ENCODE results near the gene LRRTM4.
"Not testable (repeated sequence)": the region's sequence is repeated elsewhere in the genome, so short reads cannot be mapped to it uniquely, and the experiment has no call there.

Gene LRRTM4

GRCh38 chr2:77054938-77055337 lies 467.2 kb downstream of the LRRTM4 start:
- no peak for DNase-seq

DNA sequence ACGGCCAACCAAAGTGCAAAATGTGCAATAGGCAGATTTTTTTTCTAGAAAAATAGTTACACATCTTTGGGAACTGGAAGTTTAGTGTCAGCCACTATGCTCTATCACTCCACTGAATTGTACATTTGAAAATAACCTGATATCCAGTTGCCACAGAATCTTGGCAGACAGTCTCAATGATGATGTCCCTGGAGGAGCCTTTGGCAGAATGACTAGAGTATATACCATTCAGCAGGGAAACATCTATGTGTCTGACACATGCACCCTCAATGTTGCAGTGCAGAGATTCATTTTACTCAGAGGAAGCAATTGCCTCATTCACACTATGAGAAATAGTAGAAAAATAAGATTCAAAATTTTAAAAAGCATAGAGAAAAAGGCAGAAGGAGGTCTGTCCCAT lies 475.8 kb downstream of the LRRTM4 start:
- no peak for DNase-seq

- DNase-seq = not testable (repeated sequence)
These were observed 476.7 kb downstream of the LRRTM4 start for GRCh38 chr2:77045456-77045855.

DNA sequence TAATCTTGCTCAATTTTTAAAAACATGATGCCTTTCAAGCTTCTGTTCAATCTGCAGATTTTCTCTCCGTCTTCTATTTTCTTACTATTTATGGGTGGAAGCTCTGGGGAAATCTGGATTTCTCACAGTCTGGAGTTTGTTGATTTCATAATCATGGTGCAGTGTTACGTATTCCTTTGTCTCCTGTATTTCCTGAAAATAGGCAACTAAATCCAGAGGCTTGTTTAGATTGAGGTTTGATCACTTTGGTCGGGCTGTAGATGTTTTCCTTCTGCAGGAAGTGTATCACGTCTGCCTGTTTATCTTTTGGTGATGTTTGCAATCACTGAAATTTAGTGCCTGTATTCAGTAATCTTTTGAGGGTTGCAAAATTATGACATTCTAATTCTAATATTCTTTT lies 487.7 kb downstream of the LRRTM4 start:
- no peak for DNase-seq

DNA sequence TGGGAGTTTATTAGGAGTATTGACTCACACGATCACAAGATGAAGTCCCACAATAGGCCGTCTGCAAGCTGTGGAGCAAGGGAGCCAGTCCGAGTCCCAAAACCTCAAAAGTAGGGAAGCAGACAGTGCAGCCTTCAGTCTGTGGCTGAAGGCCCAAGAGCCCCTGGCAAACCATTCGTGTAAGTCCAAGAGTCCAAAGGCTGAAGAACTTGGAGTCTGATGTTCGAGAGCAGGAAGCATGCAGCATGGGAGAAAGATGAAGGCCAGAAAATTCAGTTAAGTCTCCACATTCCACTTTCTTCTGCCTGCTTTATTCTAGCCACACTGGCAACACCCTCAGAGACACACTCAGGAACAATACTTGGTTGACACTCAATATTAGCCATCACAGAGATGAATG lies 492.9 kb downstream of the LRRTM4 start:
- DNase-seq = not testable (repeated sequence)

GRCh38 chr2:77028032-77028600 lies 494.1 kb downstream of the LRRTM4 start:
- no peak for DNase-seq

DNA sequence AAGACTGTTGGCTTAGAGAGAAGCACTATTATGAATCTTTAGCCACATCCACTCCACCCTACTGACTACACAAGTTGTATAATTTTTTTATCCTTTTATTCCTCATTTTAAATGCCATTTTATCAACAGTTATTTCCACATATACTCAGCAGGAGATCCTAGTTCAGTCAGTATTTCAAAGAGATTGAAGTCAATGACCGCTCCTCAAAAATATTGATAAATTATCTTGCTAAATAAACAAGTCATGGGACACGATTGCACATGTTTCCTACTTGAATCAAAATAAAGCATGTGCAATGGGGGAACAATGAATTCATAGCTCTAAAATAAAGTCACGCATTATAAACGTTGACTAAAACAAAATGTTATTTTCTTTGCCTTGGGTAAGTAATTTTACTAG lies 496.5 kb downstream of the LRRTM4 start:
- no peak for DNase-seq

DNA sequence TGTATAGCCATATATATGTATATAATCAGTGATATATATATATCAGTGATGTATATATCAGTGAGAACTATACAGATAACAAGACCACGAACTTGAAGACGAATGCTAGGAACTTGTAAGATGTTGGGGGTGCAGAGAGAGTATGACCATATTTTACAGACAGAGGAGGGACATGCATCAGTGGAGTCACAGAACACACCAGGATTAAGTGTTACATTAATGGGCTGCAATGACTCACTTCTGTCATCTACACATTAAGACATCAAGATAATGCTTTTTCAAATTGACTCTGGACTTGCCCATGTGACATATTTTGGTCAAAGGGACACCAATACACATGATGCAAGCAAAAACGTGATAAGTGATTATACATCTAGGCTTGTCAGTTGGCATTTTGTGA lies 501.0 kb downstream of the LRRTM4 start:
- no peak for DNase-seq

DNA sequence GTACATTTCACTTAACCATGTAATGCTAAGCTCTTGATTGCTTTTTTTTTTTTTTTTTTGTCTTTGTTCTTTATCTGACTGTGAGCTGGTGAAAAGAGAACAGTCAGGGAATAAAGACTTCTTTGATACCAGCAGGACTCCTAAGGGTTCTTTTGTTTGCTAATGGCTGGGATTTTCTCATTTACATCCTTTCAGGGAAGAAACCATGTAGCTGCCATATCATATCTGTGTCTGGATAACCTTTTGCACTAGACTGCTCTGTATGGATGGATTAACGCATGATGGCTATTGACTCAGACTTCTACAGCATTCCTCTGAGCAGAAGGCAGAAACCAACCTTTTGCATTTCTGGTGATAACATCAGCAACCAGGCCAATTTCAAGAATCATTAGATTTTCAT lies 504.0 kb downstream of the LRRTM4 start:
- DNase-seq = no peak

DNA sequence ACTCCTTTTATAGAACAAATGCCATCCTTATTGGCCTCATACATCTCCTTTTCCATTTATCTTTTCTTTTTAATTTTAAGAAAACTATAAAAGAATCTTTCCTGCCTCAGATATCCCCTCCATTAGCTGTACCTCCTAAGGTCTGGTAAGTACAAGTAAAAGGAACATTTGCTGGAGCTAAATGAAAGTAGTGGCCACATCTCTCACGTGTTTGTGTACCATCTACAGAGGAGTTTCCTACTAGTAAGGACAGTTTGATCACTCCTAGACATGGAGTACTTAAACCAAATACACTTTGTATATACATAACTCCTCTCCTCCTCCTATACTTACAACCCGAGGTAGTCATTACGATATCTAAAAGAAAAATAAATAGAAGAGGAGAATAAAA lies 504.8 kb downstream of the LRRTM4 start:
- no peak for DNase-seq

DNA sequence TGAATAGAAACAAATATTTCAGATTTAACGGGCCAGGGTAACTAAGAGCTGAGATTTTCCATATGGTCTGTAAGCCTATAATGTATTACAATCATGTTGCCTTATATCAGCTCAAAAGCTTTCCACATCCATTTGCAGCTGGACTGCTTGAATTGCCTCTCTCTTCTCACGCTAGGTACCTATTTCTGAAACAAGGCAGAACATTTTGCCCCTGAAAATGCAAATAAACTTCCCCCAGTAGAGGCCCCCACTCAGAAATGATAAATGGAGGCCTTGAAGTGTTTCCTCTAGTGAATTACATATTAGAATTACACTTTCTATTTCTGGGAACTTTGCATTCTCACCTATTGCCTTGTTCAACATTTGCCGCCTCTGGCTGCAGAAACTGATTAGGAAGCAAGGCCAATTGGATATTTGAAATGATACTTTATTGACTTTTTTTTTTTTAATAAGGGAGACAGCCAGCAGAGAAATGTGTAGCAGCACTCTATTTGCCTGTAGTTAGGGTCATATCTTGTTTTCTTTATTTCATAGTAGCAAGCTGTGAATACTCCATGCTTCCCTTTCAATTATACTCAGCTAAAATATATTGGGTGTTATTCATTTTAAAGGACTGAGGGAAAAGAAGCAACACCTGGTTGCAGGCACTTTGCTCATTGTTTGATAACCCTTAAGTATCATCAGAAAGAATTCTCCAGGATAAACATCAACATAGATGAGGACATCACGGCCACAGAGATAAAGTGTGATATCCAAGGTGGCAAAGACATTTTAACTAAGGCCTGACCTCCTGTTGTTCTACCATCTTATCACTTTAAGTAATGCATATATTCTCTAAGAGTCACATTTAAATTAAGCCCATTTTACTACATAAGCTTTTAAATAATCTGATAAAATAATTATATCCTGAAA lies 505.5 kb downstream of the LRRTM4 start:
- DNase-seq = no peak

DNA sequence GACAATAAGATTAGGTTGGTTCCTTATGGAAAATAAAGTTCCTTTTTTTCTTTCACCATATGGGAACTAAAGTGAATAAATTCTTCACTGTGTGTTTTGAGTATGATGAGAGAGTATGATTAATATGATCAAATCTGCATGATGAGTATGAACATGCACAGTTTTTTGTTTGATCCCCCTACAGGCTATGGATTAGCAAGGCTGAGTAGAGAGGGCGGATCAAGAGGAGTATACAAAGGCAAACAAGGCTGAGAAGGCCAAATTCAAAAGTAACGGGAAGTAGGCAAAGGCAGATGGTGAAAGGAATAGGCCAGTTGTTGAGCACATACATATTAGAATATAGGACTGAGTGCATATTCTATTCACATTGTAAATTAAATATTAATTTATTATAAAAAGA lies 508.2 kb downstream of the LRRTM4 start:
- no peak for DNase-seq

- no peak for DNase-seq
These were observed 508.7 kb downstream of the LRRTM4 start for GRCh38 chr2:77013457-77013856.

DNA sequence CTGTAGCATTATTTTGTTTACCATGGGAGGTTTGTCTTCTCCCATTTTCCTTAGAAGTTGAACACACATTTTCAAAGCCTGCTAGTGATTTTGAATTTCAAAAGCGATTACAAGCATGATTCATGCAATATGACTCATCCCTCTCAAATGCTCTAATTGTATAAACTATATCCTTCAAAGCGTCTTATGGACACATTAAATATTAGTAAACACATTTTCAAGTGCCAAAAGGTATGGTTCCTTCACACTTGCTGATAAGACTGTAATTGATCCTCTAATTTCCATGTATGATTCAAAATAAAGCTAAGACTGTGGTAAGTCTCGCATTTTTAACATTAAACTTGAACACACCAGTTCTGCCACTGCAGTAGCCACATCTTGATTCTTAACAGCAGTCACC lies 512.9 kb downstream of the LRRTM4 start:
- DNase-seq = no peak

DNA sequence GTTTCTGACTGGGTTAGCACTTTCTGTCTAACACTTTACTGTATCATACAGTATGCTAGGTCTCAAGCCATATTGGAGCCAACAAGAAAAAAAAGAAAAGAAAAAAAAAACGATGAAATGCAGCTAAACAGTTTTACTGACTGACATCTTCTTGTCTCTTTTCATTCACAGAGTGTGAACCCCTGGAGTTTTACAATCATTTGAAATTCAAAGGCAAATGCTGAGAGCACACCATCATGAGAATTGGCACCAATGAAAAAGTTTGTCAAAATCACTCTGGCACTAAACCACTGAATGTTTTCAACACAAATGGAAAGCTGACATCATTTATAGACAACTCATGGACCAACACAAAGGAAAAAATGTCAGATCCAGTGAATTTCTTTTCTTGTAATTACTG lies 513.3 kb downstream of the LRRTM4 start:
- DNase-seq = no peak

GRCh38 chr2:77007686-77008085 lies 514.5 kb downstream of the LRRTM4 start:
- DNase-seq = no peak

DNA sequence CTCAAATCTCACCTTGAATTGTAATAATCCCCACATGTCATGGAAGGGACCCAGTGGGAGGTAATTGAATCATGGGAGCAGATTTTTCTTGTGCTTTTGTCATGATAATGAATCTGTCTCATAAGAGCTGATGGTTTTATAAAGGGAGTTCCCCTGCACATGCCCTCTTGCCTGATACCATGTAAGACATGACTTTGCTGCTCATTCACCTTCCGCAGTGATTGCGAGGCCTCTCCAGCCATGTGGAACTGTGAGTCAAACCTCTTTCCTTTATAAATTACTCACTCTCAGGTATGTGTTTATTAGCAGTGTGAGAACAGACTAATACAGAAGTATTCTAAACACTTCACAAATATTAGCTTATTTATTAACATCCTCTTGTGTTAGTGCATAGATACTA lies 516.7 kb downstream of the LRRTM4 start:
- no peak for DNase-seq

DNA sequence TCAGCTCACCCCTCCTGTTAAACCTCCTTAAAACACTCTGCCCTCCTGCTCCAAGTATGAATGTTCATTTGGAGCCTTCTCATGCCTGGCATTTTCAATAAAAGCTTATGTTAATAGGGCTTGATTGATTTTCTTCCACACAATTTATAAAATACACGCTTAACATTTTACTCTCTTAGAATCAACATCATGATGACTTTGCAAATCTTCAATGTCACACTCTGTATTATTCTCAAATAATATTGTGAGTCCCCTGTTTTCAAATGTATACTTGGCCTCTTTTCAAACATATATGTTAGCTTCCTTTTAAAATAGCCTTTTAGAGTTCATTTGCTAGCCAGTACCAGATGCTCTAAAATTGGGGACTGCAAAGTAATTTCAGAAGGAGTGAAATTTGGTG lies 520.3 kb downstream of the LRRTM4 start:
- no peak for DNase-seq

GRCh38 chr2:76998704-76999103 lies 523.5 kb downstream of the LRRTM4 start:
- DNase-seq = no peak

DNA sequence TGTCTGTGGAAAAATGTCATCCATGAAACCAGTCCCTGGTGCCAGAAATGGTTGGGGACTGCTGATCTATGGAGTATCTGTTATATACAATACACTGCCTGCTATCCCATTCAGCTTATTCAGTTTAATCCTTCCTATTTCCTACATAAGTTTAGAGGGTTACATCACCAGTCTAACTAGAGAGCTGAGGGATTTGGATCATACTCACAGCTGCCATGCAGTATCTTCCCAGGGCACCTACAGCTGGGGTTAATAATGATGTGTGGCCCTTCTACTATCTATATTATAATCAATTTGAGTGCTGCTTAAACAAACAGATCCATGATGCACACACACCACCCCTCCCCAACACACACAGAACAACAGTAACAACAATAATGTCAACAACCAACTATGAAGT lies 524.0 kb downstream of the LRRTM4 start:
- DNase-seq = no peak

DNA sequence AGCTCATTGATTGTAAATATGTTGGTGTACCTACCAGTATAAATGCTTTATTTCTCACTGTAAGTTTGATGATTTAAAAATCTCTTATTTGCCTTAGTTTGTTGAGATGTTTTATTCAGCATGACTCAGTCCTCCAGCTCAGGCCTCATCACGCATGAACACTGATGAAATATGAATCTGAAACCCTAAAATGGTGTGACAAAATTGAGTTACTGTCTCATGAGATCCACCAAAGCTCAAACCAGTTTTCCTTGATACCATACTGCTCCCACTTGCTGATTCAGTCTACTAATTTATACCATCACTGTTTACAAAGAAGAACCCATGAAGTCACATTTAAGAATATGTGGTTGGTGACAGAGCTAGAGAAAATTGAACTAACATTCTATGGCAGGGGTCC lies 524.9 kb downstream of the LRRTM4 start:
- no peak for DNase-seq

- no peak for DNase-seq
These were observed 536.6 kb downstream of the LRRTM4 start for GRCh38 chr2:76985387-76986136.

DNA sequence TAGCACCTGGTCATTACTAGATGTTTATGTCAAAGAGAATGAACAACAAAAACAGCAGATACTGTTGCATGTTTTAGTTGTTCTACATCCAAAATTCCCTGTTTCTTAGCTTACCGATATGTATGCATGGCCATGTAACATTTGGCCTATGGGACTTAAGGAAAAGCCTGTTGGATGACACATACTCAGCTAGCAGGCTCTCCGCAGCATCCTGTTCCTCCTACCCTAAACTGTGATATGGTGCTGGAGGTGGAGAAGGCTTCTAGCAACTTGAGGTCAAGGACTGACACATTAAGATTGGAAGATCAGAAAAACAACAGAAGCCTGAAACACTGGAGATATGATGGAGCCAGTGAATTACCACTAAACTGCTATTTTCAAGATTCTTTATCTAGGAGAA lies 537.8 kb downstream of the LRRTM4 start:
- DNase-seq = no peak
